NCI-H524 (cell line): ENCODE data around the gene ASRGL1.

Experiments
- DNase-seq, 2 experiments: peaks; one replicate each; lab custom pipeline; 2025; lab: John Stamatoyannopoulos, UW

Gene ASRGL1

DNA sequence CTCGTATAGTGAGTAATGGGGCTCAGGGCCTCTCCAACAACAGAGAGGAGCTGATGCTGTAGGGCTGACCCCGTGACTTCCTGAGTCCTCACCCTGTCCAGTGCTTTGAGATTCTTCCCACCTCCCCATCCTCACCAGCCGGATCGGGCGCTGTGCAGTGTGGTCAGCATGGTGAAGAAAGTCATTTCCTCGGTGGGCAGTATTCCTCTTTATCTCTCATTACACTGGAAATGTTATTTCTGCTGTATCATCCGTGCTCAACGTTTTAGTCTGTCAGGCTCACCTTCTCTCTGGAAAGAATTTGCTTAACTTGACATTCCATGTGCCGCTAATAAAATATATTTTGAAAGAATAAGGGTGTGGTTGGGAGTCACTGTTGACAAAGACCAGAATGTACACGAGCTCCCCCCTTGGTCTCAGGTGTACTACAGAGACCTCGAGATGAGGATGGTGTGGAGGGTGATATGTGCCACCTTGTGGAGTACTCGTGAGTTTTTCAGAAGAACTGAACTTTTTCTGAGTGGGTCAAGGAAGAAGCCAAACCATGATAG is 55.9 kb downstream of the ASRGL1 start:
- peak; percentile 14 to 73 for DNase-seq

DNA sequence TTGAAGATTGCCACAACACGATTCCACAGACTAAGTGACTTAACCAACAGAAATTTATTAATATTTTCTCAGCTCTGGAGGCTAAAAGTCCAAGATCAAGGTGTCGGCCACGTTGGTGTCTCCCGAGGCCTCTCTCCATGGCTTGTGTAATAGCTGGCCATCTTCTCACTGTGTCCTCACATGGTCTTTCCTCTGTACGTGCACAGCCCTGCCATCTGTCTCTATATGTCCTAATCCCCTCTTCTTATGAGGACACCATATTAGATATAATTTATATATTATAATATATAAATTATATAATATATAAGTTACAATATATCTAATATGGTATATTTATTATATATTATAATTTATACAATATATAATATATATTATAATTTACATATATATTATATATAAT is 56.5 kb downstream of the ASRGL1 start:
- peak; percentile 15 to 64 for DNase-seq

DNA sequence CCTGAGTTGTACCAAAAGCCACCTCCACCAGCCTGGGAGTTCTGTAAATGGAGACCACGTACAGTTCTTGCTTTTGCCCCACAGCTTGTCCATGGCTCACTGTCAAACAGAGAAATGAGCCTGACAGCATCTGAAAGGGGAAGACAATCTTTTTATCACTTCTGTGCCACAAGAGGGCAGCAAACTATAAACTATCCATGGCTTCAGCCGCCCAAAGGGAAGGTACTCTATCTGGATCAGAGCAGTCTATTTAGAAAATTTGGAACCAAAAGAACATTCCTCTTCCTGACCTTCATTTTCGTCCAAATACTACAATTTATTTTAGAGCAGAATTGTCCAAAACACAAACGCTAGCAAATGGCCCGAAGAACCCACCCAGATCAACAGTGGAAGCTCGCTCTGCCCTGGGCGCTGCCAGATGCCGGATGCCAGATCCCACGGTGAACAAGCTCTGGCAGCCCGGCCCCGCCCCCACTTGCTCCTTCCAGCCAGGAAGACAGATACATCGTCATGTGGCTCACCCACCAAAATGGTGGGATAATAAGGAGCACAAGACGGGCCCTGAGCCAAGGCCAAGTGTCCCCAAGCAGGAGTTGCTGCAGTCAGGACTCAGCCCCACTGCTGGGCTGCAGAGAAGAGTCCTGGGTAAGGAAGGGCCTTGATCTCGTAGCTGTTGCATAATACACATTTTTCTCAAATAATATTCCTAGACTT is 57.7 kb downstream of the ASRGL1 start:
- peak; percentile 84 to 89 for DNase-seq

DNA sequence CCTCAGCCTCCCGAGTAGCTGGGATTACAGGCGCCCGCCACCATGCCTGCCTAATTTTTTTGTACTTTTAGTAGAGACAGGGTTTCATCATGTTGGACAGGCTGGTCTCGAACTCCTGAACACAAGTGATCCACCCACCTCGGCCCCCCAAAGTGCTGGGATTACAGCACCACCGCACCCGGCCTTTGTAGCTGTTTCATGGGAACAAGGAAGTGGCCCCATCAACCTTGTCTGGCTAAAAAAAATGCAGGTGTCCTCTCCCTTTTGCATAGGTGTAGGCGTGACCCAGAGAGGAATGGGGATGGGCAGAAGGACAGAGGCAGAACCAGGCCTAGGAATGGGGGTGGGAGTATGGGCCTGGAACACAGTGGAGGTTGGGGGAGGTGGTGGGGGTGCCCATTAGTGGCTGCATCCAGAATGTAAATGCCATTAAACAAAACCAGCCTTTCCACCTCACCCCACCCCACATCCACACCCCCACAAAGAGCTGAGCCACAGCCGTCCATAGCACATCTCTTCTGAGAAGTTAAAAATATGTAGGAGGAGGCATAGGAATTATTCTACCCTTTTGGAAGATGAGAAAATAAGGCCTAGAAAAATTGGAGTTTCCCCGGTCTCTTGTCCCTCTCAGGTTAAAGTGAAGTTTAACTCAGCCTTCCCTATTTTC is 58.8 kb downstream of the ASRGL1 start:
- no peak for DNase-seq

DNA sequence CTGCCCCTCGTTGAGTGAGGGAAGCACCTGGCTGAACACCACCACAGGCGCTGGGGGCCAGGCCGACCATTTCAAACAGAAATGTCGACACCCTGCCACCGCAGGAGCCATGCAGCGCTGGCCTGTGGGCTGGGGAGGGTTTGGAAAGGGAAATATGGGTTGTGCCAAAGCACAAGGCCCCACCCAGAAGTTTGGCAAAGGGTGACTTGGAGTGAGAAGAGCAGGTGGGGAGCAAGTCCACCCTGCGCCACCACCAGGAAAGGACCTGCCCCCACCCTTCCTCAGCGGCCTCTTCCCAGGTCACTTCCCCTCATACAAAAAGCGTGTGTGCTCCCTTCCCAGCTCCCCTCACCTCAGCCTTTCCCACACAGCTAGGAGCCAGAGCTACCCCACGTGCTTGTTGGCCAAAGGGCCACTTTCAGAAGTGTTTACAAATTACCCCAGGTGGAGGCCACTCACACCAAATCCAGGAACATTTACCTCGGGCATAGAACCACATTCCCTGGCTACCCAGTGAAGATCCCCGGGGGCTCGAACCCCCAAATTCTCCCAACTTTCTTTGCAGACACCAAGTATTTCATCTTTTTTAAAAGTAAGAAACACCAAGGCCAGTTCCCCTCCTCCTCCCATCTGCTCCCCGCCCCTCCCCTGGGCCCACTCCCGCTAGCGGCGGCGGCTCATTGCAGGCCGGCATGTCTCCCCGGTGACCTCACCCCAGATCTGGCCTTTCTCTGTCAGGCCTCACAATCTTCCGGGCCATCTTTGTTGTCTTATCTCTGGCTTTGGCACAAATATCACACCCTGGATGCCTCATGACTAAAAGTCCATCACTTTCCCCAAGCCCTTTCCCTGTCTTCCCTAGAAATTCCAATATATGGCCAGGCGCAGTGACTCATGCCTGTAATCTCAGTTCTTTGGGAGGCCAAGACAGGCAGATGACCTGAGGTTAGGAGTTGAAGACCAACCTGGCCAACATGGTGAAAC is 61.1 kb downstream of the ASRGL1 start:
- no peak for DNase-seq

DNA sequence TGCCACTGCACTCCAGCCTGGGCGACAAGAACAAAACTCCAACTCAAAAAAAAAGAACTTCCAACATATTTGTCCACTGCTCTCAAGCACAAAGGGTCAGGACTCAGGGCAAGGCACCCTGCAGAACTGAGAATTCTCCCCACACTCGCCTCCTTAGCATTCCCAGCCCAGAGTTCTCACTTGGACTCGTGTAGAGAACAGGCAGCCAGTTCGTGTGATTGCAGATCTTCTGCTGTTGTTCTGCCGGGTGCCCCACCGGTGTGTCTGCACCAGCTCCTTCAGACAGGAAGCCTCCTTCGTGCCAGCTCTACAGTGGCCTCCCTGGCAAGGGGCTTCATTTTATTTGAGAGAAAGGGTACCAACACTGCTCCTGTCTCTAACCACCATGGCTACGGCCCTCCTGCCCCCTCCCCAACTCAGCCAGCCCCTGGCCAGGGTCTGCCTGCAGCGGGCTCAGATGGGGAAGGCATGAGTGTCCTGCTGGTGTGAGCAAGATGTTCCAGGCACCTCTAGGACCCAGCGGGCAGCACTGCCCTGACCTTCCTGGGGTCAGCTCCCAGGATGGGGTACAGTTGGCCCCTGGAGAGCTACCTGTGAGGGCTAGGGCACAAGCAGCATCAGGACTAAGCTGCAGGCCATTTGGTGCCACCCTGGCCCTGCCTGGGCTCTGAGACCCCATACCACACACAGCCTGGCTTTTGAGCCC is 62.1 kb downstream of the ASRGL1 start:
- DNase-seq = no peak

DNA sequence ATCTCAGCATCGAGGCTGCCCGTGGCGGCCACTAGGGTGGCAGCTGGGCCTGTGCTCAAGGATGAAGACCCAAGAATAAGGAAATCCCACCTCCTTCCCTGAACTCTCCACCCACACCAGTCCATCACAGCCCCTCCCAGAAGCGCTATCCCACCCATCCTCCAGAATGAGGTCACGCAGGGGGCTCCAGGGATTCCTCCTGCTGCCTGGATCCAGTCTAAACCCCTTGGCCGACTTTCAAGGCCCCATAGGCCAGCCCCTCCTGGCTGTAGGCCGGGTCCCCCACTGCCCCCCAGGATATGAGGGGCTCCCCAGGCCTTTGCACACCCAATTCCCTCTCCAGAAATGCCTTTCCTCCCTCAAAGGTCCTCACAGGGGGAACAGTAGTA is 62.6 kb downstream of the ASRGL1 start:
- no peak for DNase-seq

DNA sequence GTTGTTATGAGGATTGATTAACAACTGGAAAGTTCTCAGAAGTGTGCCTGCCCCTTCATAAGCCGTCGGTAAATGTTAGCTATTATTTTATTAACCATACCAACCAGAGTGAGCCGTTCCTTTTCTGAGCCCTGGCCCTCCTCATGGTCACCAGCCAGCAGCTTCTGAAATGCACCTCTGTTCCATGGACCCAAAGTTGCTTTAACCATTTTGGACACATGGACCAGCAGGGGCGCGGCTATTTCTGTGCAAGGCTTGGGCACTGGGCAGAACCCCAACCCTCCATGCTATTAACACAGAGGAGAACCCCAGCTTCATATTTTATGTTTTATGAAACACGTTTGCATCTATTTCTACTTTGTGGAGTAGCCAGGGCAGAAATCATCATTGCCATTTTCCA is 63.0 kb downstream of the ASRGL1 start:
- DNase-seq = no peak

DNA sequence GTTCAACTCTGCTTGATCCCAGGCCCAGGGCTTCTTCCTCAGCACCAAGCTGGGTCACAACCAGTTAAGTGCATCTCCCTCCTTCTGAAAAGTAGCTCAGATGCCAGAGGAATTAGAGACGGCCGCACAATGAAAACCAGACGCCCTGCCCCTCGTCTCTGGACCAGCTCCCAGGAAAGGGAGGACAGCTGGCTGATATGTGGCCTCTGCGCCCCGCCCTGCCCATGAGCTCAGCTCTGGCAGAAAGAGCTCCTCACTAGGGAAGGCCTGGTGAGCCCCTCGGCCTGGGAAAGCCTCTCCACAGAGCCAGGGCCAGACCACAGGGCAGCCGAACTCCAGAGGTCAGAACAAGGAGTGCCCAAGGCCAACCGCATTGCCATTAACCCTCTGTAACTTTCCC is 63.5 kb downstream of the ASRGL1 start:
- DNase-seq = no peak

DNA sequence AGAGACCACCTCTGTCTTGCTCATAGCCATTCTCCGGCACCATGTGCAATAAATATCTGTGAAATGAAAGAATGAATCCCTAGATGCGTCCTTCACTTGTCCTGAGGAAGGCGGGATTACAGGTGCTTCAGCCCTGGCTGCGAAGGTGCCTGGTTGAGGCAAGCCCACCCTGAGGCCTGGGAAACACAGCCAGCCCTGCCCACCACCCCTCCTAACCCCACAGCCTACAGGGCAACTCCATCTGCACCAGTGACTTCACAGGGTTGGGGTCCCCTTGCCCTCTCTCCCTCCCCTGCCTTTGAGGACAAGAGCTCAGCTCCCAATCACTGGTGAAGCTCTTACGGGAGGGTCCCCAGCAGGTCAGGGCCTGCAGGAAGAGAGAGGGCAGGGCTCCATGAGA is 64.1 kb downstream of the ASRGL1 start:
- no peak for DNase-seq

DNA sequence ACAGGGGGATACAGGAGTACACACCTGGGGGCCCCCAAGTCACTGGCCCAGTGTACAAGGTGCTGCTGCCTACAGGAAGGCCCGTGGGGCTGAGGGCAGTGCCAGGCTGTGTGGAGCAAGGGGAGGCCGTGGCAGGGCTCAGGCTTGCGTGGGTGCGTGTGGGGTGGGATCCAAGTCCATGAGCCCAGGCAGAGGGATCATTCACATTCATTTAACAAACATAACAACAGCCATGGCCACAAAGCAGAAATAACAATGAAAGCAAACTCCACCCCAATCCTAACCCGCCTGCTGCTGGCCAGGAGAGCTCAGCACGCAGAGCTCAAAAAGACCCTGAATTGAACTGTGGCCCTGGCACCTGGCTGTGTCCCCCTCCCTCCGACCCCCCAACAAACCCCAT is 64.6 kb downstream of the ASRGL1 start:
- DNase-seq = no peak

DNA sequence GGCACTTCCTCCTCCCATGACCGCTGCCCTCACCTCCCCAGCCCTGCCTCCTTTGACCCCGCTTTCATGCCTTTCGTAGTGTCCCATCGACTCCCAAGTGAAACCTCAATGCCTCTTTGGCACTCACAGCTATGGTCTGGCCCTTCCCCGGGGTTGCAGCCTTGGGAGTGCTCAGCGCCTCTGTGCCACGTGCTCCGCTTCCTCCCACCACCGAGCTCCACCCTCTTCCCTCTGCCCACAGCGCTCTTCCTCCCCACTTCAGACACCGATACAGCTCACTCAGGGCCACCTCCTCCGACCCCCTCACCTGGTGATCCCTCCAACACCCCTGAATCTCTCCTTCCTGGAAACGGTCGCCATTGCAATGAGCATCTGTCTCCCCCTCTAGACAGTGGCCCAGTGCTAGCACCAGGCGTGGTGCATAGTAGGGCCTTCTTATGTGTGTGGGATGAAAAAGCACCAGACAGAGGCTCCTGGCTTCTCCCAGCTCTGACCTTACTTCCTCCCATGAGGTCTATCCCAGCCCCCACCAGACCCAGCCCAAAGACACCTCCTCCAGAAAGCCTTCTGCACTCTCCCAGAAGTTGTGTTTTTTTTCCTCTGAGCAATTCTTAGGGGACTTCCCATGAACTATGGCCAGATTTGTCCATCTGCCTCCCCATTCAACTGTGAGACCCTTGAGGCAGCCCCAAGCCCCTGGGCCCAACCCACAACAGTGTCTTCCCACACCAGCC is 65.1 kb downstream of the ASRGL1 start:
- DNase-seq = no peak

DNA sequence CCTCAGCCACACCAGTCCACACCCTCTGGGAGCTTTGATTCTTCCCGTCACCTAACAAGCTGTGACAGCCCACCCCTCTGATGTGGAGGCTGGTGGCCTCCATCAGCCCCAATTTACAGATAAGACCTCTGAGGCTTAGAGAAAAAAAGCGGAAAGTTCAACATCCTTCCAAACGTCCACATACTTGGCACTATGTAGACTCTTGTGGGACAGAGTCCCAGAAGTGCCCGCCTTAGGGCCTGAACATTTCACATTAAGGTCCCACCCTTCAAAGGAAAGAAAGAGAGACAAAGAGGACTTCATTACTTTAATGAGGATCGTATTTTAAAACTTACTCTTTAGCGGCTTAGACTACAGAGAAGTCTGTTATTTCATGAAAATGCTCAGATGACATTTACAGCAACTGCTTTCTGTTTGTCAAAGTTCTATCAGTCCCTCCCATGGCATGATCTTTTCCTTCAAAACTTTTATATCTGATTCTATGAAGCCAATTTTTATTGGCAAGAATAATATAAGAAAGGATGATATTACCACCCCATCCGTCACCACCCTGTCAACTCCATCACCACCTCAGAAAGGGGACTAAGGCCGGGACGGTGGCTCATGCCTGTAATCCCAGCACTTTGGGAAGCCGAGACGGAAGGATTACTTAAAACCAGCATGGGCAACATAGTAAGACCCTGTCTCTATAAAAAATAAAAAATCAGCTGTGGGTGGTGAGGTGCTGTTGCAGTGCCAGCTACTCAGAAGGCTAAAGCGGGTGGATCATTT is 65.9 kb downstream of the ASRGL1 start:
- DNase-seq = no peak

DNA sequence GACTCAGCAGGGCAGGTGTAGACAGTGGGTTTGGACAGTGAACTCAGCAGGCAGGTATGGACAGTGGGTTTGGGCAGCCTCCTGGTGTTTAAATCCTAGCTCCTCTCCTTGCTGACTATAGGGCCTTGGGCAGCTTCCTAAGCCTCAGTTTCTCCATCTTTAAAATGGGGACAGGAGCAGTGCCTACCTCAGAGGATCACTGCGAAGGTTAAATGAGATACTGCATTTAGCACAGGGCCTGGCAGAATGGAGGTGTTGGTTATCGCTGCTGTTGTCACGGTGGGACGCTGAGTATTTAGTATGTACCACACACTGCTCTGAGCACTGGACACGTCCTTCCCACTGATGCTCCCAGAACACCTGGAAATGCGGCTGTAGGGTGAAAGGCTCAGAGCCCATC is 67.2 kb downstream of the ASRGL1 start:
- DNase-seq = no peak

DNA sequence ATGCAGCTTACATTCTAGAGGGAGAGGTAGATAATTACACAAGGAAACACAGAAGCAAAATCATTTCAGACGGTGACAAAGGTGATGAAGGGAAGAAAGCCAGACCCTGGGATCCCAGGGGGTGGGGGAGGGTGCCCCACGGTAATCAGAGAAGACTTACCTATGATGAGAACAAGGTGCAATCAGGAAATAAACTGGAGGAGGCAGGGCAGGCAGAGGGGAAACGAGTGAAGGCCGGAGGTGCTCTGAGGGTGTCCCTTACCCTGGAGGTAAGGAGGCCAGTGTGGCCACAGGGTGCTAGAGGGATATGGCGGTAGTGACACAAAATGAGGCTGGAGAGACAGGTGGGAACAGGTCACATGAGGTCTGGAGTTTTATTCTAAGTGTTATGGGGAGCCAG is 67.7 kb downstream of the ASRGL1 start:
- DNase-seq = no peak

DNA sequence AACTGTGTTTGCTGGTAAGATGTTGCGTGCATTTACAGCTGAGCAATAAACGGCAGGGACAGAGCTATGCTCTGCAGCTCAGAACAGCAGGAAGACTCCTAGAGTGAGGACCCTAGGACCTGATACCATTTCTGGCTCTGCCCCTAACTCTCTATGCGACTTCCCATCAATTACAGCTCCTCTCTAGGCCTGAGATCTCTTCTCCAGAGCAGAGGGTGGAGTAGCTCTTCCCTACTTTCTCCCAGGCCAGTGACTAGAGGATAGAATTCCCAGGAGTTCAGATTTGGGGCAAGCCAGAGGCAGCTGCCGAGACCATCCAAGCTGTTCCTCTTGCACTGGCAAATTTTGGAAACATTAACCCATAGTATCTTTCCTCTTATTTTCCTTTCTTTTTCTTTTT is 68.8 kb downstream of the ASRGL1 start:
- no peak for DNase-seq

DNA sequence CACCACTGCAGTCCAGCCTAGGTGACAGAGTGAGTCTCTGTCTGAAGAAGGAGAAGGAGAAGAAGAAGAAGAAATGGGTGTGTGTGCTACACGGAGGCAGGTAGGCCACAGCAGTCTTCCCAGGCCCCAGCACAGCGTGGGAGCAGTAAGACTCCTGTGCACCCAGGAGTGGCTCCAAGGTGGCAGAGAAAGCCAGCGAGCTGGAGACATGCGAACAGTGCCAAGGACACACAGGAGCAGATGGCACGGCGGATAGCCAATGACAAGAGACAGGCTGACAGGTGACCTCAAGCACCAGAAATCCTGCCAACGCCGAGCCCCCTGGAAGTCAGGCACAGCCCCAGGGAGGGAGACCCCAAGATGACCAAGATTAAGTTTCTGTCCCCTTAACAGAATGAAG is 72.6 kb downstream of the ASRGL1 start:
- peak; percentile 16 to 40 for DNase-seq

DNA sequence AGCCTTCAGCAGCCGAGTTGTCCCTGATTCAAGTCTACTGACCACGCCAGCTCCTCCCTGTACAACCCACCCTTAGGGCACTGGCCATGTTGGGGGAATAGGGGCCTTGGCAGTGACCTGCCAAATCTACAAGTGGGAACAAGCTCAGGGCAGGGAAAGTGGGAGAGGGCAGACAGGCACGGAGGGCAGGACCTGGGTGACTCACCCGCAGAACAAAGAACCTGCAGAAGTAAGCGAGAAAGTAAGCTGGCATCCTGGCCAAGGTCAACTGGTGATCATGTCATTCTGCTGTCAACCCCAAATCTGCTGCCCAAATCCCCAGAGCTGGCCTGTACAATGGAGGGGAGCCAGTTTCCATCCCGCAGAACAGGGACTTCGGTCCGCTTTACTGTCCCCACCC is 73.7 kb downstream of the ASRGL1 start:
- no peak for DNase-seq

DNA sequence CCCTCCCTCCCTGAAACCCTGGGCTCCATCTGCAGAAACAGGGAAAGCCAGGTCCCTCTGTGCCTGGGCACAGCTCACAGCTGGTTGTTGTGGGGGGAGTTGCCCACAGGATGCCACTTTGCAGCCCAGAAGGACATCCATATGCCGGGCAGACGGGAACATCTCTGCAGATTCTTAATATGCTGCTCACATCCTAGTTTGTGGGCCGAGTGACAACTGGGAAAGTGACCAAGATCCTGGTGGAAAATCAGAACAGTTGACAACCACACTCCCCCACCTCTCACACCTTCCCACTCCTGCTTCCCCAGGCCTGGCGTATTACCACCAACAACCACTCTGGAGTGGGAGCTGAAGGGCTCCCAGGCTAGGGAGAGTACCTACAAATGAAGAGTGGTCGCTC is 74.3 kb downstream of the ASRGL1 start:
- DNase-seq = peak in 1 of 2 experiments; percentile 36

DNA sequence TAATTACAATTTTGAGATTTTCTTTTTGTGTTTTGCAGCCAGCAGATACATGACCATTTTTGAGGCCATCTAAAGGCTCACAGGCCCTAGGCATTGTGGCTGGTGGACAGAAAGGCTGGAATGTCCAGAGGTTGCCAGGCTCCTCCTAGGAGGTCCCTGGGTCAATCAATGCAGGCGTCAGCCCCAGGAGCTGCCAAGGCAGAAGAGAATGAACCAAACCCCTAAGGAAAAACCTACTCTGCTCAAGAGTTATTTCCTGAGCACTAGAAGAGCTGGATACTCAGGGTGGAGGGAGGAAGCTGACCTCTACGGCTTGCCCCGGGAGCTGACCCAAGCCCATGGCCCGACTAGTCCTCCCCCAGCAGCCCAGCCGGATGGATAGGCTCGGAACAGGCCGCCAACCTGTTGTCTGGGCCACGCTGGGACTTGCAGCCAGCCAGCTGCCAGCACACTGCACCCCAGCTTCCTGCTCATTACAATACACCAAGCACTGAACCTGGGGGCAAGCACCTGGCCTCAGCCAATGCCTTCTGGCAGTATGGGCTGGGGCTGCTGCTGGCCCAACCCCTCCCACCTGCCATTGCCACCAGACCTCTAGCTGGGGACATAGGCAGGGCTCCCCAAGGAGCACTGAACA is 75.9 kb downstream of the ASRGL1 start:
- DNase-seq = no peak
